OCI-LY7 (cell line): ENCODE results near the gene INTS1.

Source experiments
- EZH2phosphoT487 ChIP-seq: fragments of 200-600 bp; sonication (generic); IDR thresholded peaks from 2 replicates; pipeline ENCODE4 v1.6.1; 2018; ENCODE audit warnings: low read depth, borderline replicate concordance, mild to moderate bottlenecking, mixed run types, antibody characterized with exemption, low read length, moderate library complexity, mixed read lengths
- TF ChIP-seq, protein P1 (sequence below): fragments of 200-600 bp; sonication (generic); conservative IDR thresholded peaks from 2 replicates; pipeline ENCODE4 v1.5.1; 2014; ENCODE audit warnings: mild to moderate bottlenecking, antibody characterized with exemption, low read length, moderate library complexity, mixed read lengths

DNA sequence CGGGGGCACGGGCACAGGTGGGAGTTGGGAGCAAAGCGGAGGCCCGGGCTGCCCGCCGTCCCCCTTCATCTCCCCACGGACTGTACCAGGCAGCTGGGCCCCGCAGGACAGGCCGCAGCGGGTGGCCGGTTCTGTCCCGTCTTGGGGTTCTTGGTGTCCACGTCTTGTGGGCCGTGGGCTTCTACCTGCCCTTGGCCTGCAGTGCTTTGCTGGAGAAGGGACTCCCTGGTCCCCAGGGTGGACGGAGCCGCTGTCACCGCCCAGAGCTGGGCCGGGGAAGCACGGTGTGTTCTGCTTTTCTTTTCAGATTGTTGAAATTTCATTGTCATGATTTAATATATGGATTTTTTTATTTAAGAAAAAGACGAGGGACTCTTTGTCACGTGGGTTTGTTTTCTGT lies 38.1 kb upstream of the INTS1 start:
- TF ChIP-seq, protein P1, sequence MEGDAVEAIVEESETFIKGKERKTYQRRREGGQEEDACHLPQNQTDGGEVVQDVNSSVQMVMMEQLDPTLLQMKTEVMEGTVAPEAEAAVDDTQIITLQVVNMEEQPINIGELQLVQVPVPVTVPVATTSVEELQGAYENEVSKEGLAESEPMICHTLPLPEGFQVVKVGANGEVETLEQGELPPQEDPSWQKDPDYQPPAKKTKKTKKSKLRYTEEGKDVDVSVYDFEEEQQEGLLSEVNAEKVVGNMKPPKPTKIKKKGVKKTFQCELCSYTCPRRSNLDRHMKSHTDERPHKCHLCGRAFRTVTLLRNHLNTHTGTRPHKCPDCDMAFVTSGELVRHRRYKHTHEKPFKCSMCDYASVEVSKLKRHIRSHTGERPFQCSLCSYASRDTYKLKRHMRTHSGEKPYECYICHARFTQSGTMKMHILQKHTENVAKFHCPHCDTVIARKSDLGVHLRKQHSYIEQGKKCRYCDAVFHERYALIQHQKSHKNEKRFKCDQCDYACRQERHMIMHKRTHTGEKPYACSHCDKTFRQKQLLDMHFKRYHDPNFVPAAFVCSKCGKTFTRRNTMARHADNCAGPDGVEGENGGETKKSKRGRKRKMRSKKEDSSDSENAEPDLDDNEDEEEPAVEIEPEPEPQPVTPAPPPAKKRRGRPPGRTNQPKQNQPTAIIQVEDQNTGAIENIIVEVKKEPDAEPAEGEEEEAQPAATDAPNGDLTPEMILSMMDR, result no peak
- no peak for TF ChIP-seq EZH2phosphoT487
